Lower lobe of right lung (tissue), 2 donors: ENCODE measurements around the gene B9D2. TPM values are rescaled to one million over a fixed set of nuclear protein-coding genes. Genes with fewer than 3 reads are reported as not detected.

Experiments used
- ATAC-seq, 2 donors: fragments of 200-7000 bp; cut with Tn5 transposase; one replicate each; pipeline ENCODE4 v1.9.1; 2020 to 2022; ENCODE audit warnings: mild to moderate bottlenecking in 2 of 2, moderate library complexity in 2 of 2
- DNase-seq: peaks from one replicate; pipeline ENCODE4 v3.0.0-alpha.2; 2020
- H3K27ac ChIP-seq: fragments of 200-600 bp; one replicate; pipeline ENCODE4 v1.8.0; 2022
- H3K27me3 ChIP-seq: fragments of 200-600 bp; one replicate; pipeline ENCODE4 v1.8.0; 2022; ENCODE audit warnings: low read depth
- H3K36me3 ChIP-seq: fragments of 200-600 bp; one replicate; pipeline ENCODE4 v1.8.0; 2022; ENCODE audit warnings: mild to moderate bottlenecking
- H3K4me1 ChIP-seq: fragments of 200-600 bp; one replicate; pipeline ENCODE4 v1.8.0; 2022
- H3K4me3 ChIP-seq: fragments of 200-600 bp; one replicate; pipeline ENCODE4 v1.8.0; 2022; ENCODE audit warnings: mild to moderate bottlenecking
- H3K9me3 ChIP-seq: fragments of 200-600 bp; one replicate; pipeline ENCODE4 v1.8.0; 2022
- intact Hi-C: fragments of 100-400 bp; cut with DNase I; formaldehyde crosslinking; loops from one replicate; pipeline ENCODE4 v1.11.0; 2022
- total RNA-seq: library from RNA; stranded (reverse); fragmentation: NEBNext Ultra II Directional; extraction: Animal tissue kit (Norgen Biotek cat#: 25700); gene quantifications from one replicate; pipeline ENCODE4 v1.2.1, GENCODE V29; 2021
- TF ChIP-seq, protein P1 (sequence below): fragments of 200-600 bp; IDR thresholded peaks from one replicate; pipeline ENCODE4 v1.8.0; 2022; ENCODE audit warnings: antibody characterized with exemption, mild to moderate bottlenecking
- donor health status: DM: no; HTN: yes; CAD: no; lungs with severe emphysema.

The B9D2 gene
- total RNA-seq, 1 donor from 2014 or later, result 8.2 TPM

DNA sequence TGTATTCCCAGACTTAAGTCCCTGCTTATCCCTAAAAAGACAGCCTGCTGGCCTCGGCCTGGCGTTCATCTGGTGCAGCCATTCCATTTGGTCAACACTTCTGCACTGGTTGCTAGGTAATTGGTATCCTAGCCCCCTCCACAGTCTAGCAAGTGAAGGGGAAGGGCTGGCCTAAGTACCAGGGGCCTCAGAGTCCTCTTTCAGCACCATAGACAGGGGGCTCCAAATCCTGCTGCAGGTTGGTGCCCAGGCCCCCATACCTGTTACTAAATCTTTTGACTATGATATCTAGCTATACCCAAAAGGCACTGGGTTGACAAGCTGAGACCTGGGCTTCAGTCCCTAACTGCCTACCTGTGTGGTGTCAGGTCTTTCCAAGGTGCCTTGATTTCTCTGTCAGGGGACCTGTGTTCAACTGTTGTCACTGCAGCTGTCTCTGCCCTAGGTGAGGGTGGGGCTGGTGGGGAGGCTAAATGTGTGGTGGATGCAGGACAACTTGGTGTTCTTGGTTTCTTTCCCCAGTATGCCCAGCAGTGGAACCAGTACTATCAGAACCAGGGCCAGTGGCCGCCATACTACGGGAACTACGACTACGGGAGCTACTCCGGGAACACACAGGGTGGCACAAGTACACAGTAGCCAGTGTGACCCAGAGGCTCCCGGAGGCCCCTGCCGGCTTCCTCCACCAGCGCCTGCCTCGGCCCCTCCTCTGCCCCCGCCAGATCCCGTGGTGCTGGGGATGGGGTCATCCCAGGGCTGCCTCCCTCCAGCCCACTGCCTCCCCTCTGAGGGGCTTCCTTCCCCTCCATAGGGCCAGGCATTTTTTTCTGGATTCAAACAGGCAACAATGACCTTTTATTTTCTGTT, 57.8 kb downstream of the B9D2 start:
- H3K27ac ChIP-seq, result peak overlapping the region; percentile 94
- TF ChIP-seq, protein P1, sequence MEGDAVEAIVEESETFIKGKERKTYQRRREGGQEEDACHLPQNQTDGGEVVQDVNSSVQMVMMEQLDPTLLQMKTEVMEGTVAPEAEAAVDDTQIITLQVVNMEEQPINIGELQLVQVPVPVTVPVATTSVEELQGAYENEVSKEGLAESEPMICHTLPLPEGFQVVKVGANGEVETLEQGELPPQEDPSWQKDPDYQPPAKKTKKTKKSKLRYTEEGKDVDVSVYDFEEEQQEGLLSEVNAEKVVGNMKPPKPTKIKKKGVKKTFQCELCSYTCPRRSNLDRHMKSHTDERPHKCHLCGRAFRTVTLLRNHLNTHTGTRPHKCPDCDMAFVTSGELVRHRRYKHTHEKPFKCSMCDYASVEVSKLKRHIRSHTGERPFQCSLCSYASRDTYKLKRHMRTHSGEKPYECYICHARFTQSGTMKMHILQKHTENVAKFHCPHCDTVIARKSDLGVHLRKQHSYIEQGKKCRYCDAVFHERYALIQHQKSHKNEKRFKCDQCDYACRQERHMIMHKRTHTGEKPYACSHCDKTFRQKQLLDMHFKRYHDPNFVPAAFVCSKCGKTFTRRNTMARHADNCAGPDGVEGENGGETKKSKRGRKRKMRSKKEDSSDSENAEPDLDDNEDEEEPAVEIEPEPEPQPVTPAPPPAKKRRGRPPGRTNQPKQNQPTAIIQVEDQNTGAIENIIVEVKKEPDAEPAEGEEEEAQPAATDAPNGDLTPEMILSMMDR, result no peak
- intact Hi-C loops, result no loop called here
- H3K4me3 ChIP-seq, result no peak overlapping the region
- H3K27me3 ChIP-seq, result no peaks in the 10 kb centered on the region
- DNase-seq (no peak), ATAC-seq (no peak)
- no peaks in the 10 kb centered on the region for H3K9me3 ChIP-seq
- peaks cover 69% of the 10 kb centered on the region for H3K36me3 ChIP-seq
- peaks cover 37% of the 10 kb centered on the region for H3K4me1 ChIP-seq

DNA sequence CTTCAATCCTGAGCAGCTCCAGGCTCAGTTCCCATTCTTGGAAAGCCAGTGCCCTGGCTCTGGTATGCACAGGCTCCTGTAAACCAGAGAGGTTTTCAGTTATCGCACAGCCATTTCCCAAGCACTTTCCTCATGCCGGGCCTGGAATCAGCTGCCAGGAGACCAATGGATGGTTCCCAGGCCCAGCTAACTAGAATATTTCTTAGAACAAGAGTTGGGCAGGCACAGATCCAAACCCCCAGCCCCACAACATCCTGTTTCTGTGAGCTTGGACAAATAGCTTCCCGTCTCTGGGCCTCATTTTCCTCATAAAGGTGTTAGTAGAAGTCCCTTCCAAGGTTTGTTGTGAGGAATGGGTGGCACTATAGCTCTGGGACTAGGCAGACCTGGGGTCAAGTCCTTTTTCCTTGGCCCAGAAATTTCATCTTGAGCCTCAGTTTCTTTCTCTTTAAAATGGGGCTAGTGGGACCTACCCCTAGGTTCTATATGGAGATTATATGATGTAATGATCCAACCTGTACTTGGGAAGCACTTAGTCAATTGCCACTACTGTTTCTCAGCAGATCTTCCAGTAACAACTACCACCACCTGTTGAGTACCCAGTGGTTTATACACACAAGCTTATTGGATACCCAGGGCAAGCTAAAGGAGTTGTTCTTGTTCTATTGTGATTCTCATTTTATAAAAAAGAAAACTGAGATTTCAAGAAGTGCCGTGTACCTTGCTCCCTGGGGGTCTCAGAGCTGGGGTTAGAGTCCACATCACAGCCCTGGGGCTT, 59.1 kb downstream of the B9D2 start:
- intact Hi-C loops, result no loop called here

More for the DNA sequence above, 59.1 kb downstream of the B9D2 start:
- DNase-seq, result no peak
- ATAC-seq, result no peak
- H3K27me3 ChIP-seq, result no peaks in the 10 kb centered on the region
- peaks cover 40% of the 10 kb centered on the region for H3K4me1 ChIP-seq
- H3K27ac ChIP-seq, result peak overlapping the region; percentile 34
- no peaks in the 10 kb centered on the region for H3K9me3 ChIP-seq
- peaks cover 82% of the 10 kb centered on the region for H3K36me3 ChIP-seq
- TF ChIP-seq, protein P1, result no peak
- H3K4me3 ChIP-seq, result no peak overlapping the region

Other genes starting within 250 kb of the B9D2 start
- gene CYP2F1, start 249.7 kb downstream of the B9D2 start, total RNA-seq, result 1.7 TPM
- gene CYP2S1, start 170.9 kb downstream of the B9D2 start, total RNA-seq, result 11.0 TPM
- 92.7 TPM for gene AXL, start 144.9 kb downstream of the B9D2 start, total RNA-seq
- 191 TPM for gene HNRNPUL1, start 99.8 kb downstream of the B9D2 start, total RNA-seq
- gene CCDC97, start 54.0 kb downstream of the B9D2 start, total RNA-seq, result 30.3 TPM
- 114 TPM for gene TGFB1, start 10.2 kb downstream of the B9D2 start, total RNA-seq
- 29.8 TPM for gene TMEM91, start 12.4 kb upstream of the B9D2 start, total RNA-seq
- gene EXOSC5, start 33.2 kb upstream of the B9D2 start, total RNA-seq, result 13.2 TPM
- 13.4 TPM for gene BCKDHA, start 33.7 kb upstream of the B9D2 start, total RNA-seq
- gene B3GNT8, start 63.2 kb upstream of the B9D2 start, total RNA-seq, result 22.5 TPM
- gene DMAC2, start 75.8 kb upstream of the B9D2 start, total RNA-seq, result 57.7 TPM
- not detected for gene ERICH4, start 79.0 kb upstream of the B9D2 start, total RNA-seq
- 28.8 TPM for gene CEACAM21, start 212.0 kb upstream of the B9D2 start, total RNA-seq